Astrocyte (in vitro differentiated cells and primary cell): ENCODE measurements around the gene PAFAH2. TPM values are rescaled to one million over a fixed set of nuclear protein-coding genes. Genes with fewer than 3 reads are reported as not detected.

Experiments
- DNase-seq: peaks from one replicate; pipeline ENCODE4 v3.0.0-alpha.2; 2010; ENCODE audit warnings: low read depth
- FAIRE-seq: peaks from 2 replicates; lab custom pipeline; 2011; peaks lifted over from hg19 to GRCh38; lab: Jason Lieb, UNC
- H2AFZ ChIP-seq: 2 replicates; pipeline ENCODE4 v1.6.0; 2012; ENCODE audit warnings: low read depth, low read length, inconsistent platforms
- H3K27ac ChIP-seq: 2 replicates; pipeline ENCODE4 v1.5.1; 2011; ENCODE audit warnings: low read depth, low read length, inconsistent platforms
- H3K27me3 ChIP-seq: 2 replicates; pipeline ENCODE4 v1.6.0; 2011; ENCODE audit warnings: low read length, inconsistent platforms; ENCODE audit not compliant: insufficient read depth
- H3K36me3 ChIP-seq: 2 replicates; pipeline ENCODE4 v1.5.1; 2011; ENCODE audit warnings: low read length, inconsistent platforms; ENCODE audit not compliant: insufficient read depth
- H3K4me1 ChIP-seq: 2 replicates; pipeline ENCODE4 v1.5.1; 2011; ENCODE audit warnings: low read length, inconsistent platforms; ENCODE audit not compliant: insufficient read depth
- H3K4me2 ChIP-seq: 2 replicates; pipeline ENCODE4 v1.6.0; 2012; ENCODE audit warnings: low read length, inconsistent platforms
- H3K4me3 ChIP-seq: 2 replicates; pipeline ENCODE4 v1.5.1; 2011; ENCODE audit warnings: low read depth, mild to moderate bottlenecking, low read length, inconsistent platforms; ENCODE audit not compliant: insufficient read depth
- H3K79me2 ChIP-seq: 2 replicates; pipeline ENCODE4 v1.6.0; 2012; ENCODE audit warnings: mild to moderate bottlenecking, low read length, inconsistent platforms; ENCODE audit not compliant: insufficient read depth
- H3K9ac ChIP-seq: 2 replicates; pipeline ENCODE4 v1.6.0; 2012; ENCODE audit warnings: mild to moderate bottlenecking, low read length, inconsistent platforms
- H3K9me3 ChIP-seq: 2 replicates; pipeline ENCODE4 v1.5.1; 2012; ENCODE audit warnings: low read depth, mild to moderate bottlenecking, low read length, inconsistent platforms; ENCODE audit not compliant: insufficient read depth
- H4K20me1 ChIP-seq: 2 replicates; pipeline ENCODE4 v1.6.0; 2012; ENCODE audit warnings: low read length, inconsistent platforms; ENCODE audit not compliant: insufficient read depth
- H3K27ac Mint-ChIP-seq: one replicate; pipeline ENCODE4 v1.8.0; 2021; ENCODE audit warnings: mild to moderate bottlenecking, mixed read lengths; ENCODE audit not compliant: unreplicated experiment
- H3K27me3 Mint-ChIP-seq: one replicate; pipeline ENCODE4 v1.8.0; 2021; ENCODE audit warnings: low read depth, mixed read lengths; ENCODE audit not compliant: unreplicated experiment
- H3K36me3 Mint-ChIP-seq: one replicate; pipeline ENCODE4 v1.8.0; 2021; ENCODE audit warnings: low read depth, mixed read lengths; ENCODE audit not compliant: unreplicated experiment
- H3K4me1 Mint-ChIP-seq: one replicate; pipeline ENCODE4 v1.8.0; 2021; ENCODE audit warnings: low read depth, mixed read lengths; ENCODE audit not compliant: unreplicated experiment
- H3K4me3 Mint-ChIP-seq: one replicate; pipeline ENCODE4 v1.8.0; 2021; ENCODE audit warnings: mild to moderate bottlenecking, moderate library complexity, mixed read lengths; ENCODE audit not compliant: unreplicated experiment
- H3K9me3 Mint-ChIP-seq: one replicate; pipeline ENCODE4 v1.8.0; 2021; ENCODE audit warnings: mild to moderate bottlenecking, mixed read lengths; ENCODE audit not compliant: unreplicated experiment
- EZH2 ChIP-seq: IDR thresholded peaks from 2 replicates; pipeline ENCODE4 v1.6.1; 2012; ENCODE audit warnings: mild to moderate bottlenecking, low read length, inconsistent platforms; ENCODE audit not compliant: insufficient read depth
- total RNA-seq: library from RNA; stranded (reverse); gene quantifications from 2 replicates; pipeline ENCODE4 v1.2.1, GENCODE V29; 2021
- TF ChIP-seq, protein P1 (sequence below): IDR thresholded peaks from 2 replicates; pipeline ENCODE4 v1.5.1; 2011; ENCODE audit warnings: low read depth, mild to moderate bottlenecking, inconsistent platforms, low read length, moderate library complexity; ENCODE audit not compliant: insufficient read depth

The PAFAH2 gene
- total RNA-seq, 1 donor from 2014 or later: 14.1 TPM

DNA sequence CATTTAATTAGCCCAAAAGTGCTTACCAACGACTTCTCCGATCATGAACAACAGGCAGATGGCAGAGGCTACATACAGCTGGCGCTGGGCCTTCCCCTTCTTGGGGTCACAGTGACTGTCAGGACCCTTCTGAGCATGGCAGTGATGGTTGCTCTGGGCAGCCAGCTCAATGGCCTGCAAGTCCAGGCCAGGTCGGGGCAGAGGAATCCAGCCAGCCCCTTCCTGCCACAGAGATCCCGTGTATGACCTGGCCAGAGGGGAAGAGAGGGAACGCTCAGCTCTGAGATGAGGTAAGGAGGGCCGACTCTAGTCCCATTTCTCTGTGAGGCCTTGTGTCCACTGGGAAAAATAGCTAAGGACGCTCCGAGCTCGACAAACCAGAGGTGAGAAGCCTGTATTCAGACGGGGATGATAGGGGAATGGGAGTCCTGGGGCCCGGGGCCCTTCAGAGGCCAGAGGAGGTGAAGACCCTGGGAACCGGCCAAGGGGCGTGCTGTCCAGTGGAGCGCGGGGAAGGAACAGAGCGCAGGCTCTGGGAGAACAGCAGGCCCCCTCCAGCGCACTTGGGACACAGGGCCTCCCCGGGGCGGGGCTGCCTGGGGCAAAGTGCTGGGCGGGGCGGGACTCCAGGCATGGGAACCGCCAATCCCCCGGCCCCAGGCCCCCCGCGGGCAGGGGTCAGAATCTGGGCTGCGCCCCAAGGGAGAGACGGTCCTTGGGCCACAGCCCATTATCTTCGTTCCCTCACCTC is 47.3 kb upstream of the PAFAH2 start:
- Histone ChIP-seq H3K4me2 (no peak overlapping the region), H3K9ac (no peak overlapping the region), H3K4me3 (no peak overlapping the region), H3K36me3 (no peaks in the 10 kb centered on the region), H3K79me2 (no peaks in the 10 kb centered on the region), H3K27me3 (peaks cover 66% of the 10 kb centered on the region), H3K27ac (no peak overlapping the region), H4K20me1 (no peaks in the 10 kb centered on the region), H2AFZ (no peak overlapping the region), H3K4me1 (peaks cover 2% of the 10 kb centered on the region), H3K9me3 (no peaks in the 10 kb centered on the region)
- Mint-ChIP-seq H3K4me3 (no peak overlapping the region), H3K36me3 (peaks cover 3% of the 10 kb centered on the region), H3K4me1 (peaks cover 3% of the 10 kb centered on the region), H3K9me3 (peaks cover 3% of the 10 kb centered on the region), H3K27ac (no peak overlapping the region), H3K27me3 (peaks cover 76% of the 10 kb centered on the region)
- TF ChIP-seq EZH2: no peak
- TF ChIP-seq, protein P1, sequence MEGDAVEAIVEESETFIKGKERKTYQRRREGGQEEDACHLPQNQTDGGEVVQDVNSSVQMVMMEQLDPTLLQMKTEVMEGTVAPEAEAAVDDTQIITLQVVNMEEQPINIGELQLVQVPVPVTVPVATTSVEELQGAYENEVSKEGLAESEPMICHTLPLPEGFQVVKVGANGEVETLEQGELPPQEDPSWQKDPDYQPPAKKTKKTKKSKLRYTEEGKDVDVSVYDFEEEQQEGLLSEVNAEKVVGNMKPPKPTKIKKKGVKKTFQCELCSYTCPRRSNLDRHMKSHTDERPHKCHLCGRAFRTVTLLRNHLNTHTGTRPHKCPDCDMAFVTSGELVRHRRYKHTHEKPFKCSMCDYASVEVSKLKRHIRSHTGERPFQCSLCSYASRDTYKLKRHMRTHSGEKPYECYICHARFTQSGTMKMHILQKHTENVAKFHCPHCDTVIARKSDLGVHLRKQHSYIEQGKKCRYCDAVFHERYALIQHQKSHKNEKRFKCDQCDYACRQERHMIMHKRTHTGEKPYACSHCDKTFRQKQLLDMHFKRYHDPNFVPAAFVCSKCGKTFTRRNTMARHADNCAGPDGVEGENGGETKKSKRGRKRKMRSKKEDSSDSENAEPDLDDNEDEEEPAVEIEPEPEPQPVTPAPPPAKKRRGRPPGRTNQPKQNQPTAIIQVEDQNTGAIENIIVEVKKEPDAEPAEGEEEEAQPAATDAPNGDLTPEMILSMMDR: no peak
- DNase-seq (no peak), FAIRE-seq (no peak)

DNA sequence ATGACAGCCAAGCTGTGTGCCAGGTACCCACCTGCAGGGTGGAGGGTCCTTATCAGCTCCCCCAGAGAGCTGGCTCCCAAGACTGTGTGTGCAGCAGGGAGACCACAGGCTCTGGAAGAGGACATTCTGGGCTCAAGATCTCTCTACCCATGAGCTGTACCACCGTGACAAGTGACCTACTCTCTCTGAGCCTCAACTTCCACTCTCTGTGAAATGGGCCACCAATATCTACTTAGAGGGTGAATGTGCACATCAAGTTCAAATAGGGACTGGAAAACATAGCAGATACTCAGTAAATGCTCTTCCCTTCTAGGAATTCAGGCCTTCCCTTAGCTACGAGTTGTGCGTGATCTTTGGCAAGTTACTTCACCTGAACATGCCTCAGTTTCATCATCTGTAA is 46.6 kb upstream of the PAFAH2 start:
- no peaks in the 10 kb centered on the region for H3K9me3 ChIP-seq
- Mint-ChIP-seq H3K4me1 (no peaks in the 10 kb centered on the region), H3K9me3 (peaks cover 3% of the 10 kb centered on the region), H3K36me3 (peaks cover 3% of the 10 kb centered on the region), H3K27me3 (peaks cover 69% of the 10 kb centered on the region), H3K4me3 (no peak overlapping the region), H3K27ac (peak overlapping the region; percentile 7)
- peaks cover 61% of the 10 kb centered on the region for H3K27me3 ChIP-seq
- H3K4me3 ChIP-seq: no peak overlapping the region
- H3K79me2 ChIP-seq: no peaks in the 10 kb centered on the region
- no peak overlapping the region for H3K9ac ChIP-seq
- H4K20me1 ChIP-seq: no peaks in the 10 kb centered on the region
- no peaks in the 10 kb centered on the region for H3K36me3 ChIP-seq
- no peak for TF ChIP-seq EZH2
- TF ChIP-seq, protein P1: no peak
- H3K27ac ChIP-seq: no peak overlapping the region
- DNase-seq: no peak
- no peak overlapping the region for H2AFZ ChIP-seq
- peaks cover 2% of the 10 kb centered on the region for H3K4me1 ChIP-seq
- no peak overlapping the region for H3K4me2 ChIP-seq
- FAIRE-seq: no peak

DNA sequence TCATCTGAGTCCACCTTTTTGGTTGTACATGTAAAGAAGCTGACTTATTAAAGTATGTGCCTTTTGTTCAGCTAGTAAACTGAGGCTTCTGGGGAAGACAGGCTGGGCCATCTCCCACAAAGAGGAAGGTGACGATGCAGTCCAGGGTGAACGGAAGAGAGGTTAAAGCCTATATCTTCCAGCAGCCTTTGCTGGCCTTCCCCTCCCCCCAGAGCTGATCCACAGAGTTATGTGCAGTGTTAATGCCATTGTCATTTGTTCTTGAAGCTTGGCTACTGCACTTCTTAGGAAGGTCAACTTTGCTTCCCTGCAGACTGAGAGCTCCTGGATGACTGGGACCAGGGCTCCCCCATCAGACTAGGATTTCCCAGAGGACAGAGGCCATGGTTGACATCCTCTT is 45.9 kb upstream of the PAFAH2 start:
- no peaks in the 10 kb centered on the region for H4K20me1 ChIP-seq
- H3K36me3 ChIP-seq: no peaks in the 10 kb centered on the region
- H3K4me3 Mint-ChIP-seq: no peak overlapping the region
- H3K4me2 ChIP-seq: no peak overlapping the region
- peaks cover 3% of the 10 kb centered on the region for H3K36me3 Mint-ChIP-seq
- H2AFZ ChIP-seq: no peak overlapping the region
- no peaks in the 10 kb centered on the region for H3K4me1 Mint-ChIP-seq
- FAIRE-seq (no peak), DNase-seq (no peak)
- H3K27ac ChIP-seq: no peak overlapping the region
- H3K9me3 ChIP-seq: no peaks in the 10 kb centered on the region
- no peak overlapping the region for H3K27ac Mint-ChIP-seq
- H3K27me3 Mint-ChIP-seq: peaks cover 64% of the 10 kb centered on the region
- no peak overlapping the region for H3K4me3 ChIP-seq
- no peak for TF ChIP-seq EZH2
- TF ChIP-seq, protein P1: no peak
- peaks cover 3% of the 10 kb centered on the region for H3K9me3 Mint-ChIP-seq
- peaks cover 2% of the 10 kb centered on the region for H3K4me1 ChIP-seq
- H3K79me2 ChIP-seq: no peaks in the 10 kb centered on the region
- peaks cover 54% of the 10 kb centered on the region for H3K27me3 ChIP-seq
- no peak overlapping the region for H3K9ac ChIP-seq
